SK-N-SH treated with all-trans-retinoic acid at 6 μM for 48 hours (cell line): ENCODE measurements around the gene POC1A.

ENCODE experiments used
- ATAC-seq: fragments of 200-7000 bp; cut with Tn5 transposase; 3 replicates; pipeline ENCODE4 v1.9.1; 2020; ENCODE audit warnings: mild to moderate bottlenecking, moderate library complexity
- ARNTL ChIP-seq: fragments of 450-650 bp; formaldehyde crosslinking; IDR thresholded peaks from 2 replicates; pipeline ENCODE4 v1.5.0; 2020; ENCODE audit warnings: low read depth, mild to moderate bottlenecking, moderate library complexity, borderline replicate concordance
- BACH2 ChIP-seq: fragments of 250-450 bp; sonication (Bioruptor Pico); IDR thresholded peaks from 2 replicates; pipeline ENCODE4 v1.9.0; 2021; ENCODE audit warnings: mild to moderate bottlenecking, borderline replicate concordance
- CSDC2 ChIP-seq: fragments of 250-450 bp; sonication (Bioruptor Pico); IDR thresholded peaks from 2 replicates; pipeline ENCODE4 v1.5.0; 2020; ENCODE audit warnings: mild to moderate bottlenecking, moderate library complexity
- ESRRG ChIP-seq: fragments of 250-450 bp; sonication (Bioruptor Pico); IDR thresholded peaks from 2 replicates; pipeline ENCODE4 v1.6.1; 2021; ENCODE audit warnings: mild to moderate bottlenecking
- ISL1 ChIP-seq: fragments of 250-450 bp; sonication (Bioruptor Pico); IDR thresholded peaks from 2 replicates; pipeline ENCODE4 v2.1.2; 2022; ENCODE audit warnings: mild to moderate bottlenecking, moderate library complexity
- OSR1 ChIP-seq: fragments of 250-450 bp; sonication (Bioruptor Pico); IDR thresholded peaks from 2 replicates; pipeline ENCODE4 v1.8.0; 2022; ENCODE audit warnings: moderate library complexity, mild to moderate bottlenecking, inconsistent platforms
- PPARA ChIP-seq: fragments of 250-450 bp; sonication (Bioruptor Pico); IDR thresholded peaks from 2 replicates; pipeline ENCODE4 v1.5.0; 2020; ENCODE audit warnings: mild to moderate bottlenecking, borderline replicate concordance
- RARB ChIP-seq: fragments of 250-450 bp; sonication (Bioruptor Pico); IDR thresholded peaks from 2 replicates; pipeline ENCODE4 v1.8.0; 2021; ENCODE audit warnings: mild to moderate bottlenecking, moderate library complexity
- SNAI2 ChIP-seq: fragments of 250-450 bp; sonication (Bioruptor Pico); IDR thresholded peaks from 2 replicates; pipeline ENCODE4 v1.5.0; 2020; ENCODE audit warnings: mild to moderate bottlenecking, moderate library complexity
- TCF4 ChIP-seq: fragments of 250-450 bp; sonication (Bioruptor Pico); IDR thresholded peaks from 2 replicates; pipeline ENCODE4 v1.8.0; 2021; ENCODE audit warnings: mild to moderate bottlenecking, moderate library complexity, borderline replicate concordance
- TOX ChIP-seq: fragments of 250-450 bp; sonication (Bioruptor Pico); IDR thresholded peaks from 2 replicates; pipeline ENCODE4 v1.8.0; 2021; ENCODE audit warnings: mild to moderate bottlenecking, moderate library complexity, borderline replicate concordance
- ZC3H10 ChIP-seq: fragments of 250-450 bp; sonication (Bioruptor Pico); IDR thresholded peaks from 2 replicates; pipeline ENCODE4 v1.5.1; 2021; ENCODE audit warnings: mild to moderate bottlenecking, moderate library complexity
- ZFP3 ChIP-seq: fragments of 250-450 bp; sonication (Bioruptor Pico); IDR thresholded peaks from 2 replicates; pipeline ENCODE4 v1.5.0; 2020; ENCODE audit warnings: mild to moderate bottlenecking, moderate library complexity
- ZFP30 ChIP-seq: fragments of 450-650 bp; formaldehyde crosslinking; IDR thresholded peaks from 2 replicates; pipeline ENCODE4 v1.5.0; 2022; ENCODE audit warnings: mild to moderate bottlenecking, moderate library complexity
- ZNF565 ChIP-seq: fragments of 450-650 bp; formaldehyde crosslinking; conservative IDR thresholded peaks from 2 replicates; pipeline ENCODE4 v1.5.0; 2020; ENCODE audit warnings: low read depth, mild to moderate bottlenecking, moderate library complexity
- ZNF8 ChIP-seq: fragments of 450-650 bp; formaldehyde crosslinking; IDR thresholded peaks from 2 replicates; pipeline ENCODE4 v1.5.0; 2020; ENCODE audit warnings: mild to moderate bottlenecking, moderate library complexity
- TF ChIP-seq, protein P1 (sequence below): fragments of 250-450 bp; sonication (Bioruptor Pico); IDR thresholded peaks from 2 replicates; pipeline ENCODE4 v1.8.0; 2020; ENCODE audit warnings: mild to moderate bottlenecking, moderate library complexity, borderline replicate concordance
- TF ChIP-seq, protein P2 (sequence below): fragments of 250-450 bp; sonication (Bioruptor Pico); IDR thresholded peaks from 2 replicates; pipeline ENCODE4 v1.5.0; 2020; ENCODE audit warnings: mild to moderate bottlenecking, moderate library complexity
- TF ChIP-seq, protein P3 (sequence below): fragments of 250-450 bp; sonication (Bioruptor Pico); IDR thresholded peaks from 2 replicates; pipeline ENCODE4 v1.5.1; 2020; ENCODE audit warnings: low read depth, mild to moderate bottlenecking, moderate library complexity
- TF ChIP-seq, protein P4 (sequence below): fragments of 250-450 bp; sonication (Bioruptor Pico); IDR thresholded peaks from 2 replicates; pipeline ENCODE4 v1.5.1; 2021; ENCODE audit warnings: mild to moderate bottlenecking, moderate library complexity
- TF ChIP-seq, protein P5 (sequence below): fragments of 250-450 bp; sonication (Bioruptor Pico); IDR thresholded peaks from 2 replicates; pipeline ENCODE4 v1.8.0; 2021; ENCODE audit warnings: low read depth, mild to moderate bottlenecking, moderate library complexity, borderline replicate concordance

The POC1A gene

DNA sequence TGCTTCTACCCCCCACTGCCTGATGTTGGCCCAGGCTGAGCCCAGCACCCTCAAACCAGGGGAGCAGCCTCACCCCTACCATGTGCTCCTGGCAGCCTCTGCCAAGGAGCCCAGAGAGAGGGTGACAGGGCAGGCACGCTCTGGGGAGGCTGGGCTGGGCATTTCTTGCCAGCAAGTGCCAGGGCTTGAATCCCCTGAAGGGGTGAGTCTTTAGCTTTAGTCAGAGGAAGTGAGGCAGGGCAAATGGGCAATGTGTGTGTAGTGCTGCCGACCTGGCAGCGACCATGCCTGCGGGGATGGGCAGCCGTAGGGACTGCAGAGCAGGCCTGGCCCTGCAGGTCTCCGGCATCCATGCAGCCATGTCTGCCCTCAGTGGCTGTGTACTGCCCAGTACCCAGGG lies 116.0 kb downstream of the POC1A start:
- no peak for TF ChIP-seq ZNF8
- TF ChIP-seq OSR1 (CRISPR knock-in tag) = no peak
- no peak for TF ChIP-seq ARNTL (CRISPR knock-in tag)
- TF ChIP-seq, protein P1, sequence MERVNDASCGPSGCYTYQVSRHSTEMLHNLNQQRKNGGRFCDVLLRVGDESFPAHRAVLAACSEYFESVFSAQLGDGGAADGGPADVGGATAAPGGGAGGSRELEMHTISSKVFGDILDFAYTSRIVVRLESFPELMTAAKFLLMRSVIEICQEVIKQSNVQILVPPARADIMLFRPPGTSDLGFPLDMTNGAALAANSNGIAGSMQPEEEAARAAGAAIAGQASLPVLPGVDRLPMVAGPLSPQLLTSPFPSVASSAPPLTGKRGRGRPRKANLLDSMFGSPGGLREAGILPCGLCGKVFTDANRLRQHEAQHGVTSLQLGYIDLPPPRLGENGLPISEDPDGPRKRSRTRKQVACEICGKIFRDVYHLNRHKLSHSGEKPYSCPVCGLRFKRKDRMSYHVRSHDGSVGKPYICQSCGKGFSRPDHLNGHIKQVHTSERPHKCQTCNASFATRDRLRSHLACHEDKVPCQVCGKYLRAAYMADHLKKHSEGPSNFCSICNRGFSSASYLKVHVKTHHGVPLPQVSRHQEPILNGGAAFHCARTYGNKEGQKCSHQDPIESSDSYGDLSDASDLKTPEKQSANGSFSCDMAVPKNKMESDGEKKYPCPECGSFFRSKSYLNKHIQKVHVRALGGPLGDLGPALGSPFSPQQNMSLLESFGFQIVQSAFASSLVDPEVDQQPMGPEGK (CRISPR knock-in tag) = no peak
- TF ChIP-seq CSDC2 (CRISPR knock-in tag) = no peak
- no peak for TF ChIP-seq ISL1
- TF ChIP-seq RARB (CRISPR knock-in tag) = no peak
- no peak for TF ChIP-seq ZFP30
- TF ChIP-seq, protein P2, sequence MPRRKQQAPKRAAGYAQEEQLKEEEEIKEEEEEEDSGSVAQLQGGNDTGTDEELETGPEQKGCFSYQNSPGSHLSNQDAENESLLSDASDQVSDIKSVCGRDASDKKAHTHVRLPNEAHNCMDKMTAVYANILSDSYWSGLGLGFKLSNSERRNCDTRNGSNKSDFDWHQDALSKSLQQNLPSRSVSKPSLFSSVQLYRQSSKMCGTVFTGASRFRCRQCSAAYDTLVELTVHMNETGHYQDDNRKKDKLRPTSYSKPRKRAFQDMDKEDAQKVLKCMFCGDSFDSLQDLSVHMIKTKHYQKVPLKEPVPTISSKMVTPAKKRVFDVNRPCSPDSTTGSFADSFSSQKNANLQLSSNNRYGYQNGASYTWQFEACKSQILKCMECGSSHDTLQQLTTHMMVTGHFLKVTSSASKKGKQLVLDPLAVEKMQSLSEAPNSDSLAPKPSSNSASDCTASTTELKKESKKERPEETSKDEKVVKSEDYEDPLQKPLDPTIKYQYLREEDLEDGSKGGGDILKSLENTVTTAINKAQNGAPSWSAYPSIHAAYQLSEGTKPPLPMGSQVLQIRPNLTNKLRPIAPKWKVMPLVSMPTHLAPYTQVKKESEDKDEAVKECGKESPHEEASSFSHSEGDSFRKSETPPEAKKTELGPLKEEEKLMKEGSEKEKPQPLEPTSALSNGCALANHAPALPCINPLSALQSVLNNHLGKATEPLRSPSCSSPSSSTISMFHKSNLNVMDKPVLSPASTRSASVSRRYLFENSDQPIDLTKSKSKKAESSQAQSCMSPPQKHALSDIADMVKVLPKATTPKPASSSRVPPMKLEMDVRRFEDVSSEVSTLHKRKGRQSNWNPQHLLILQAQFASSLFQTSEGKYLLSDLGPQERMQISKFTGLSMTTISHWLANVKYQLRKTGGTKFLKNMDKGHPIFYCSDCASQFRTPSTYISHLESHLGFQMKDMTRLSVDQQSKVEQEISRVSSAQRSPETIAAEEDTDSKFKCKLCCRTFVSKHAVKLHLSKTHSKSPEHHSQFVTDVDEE (CRISPR knock-in tag) = no peak
- no peak for TF ChIP-seq ESRRG (CRISPR knock-in tag)
- TF ChIP-seq TOX (CRISPR knock-in tag) = no peak
- TF ChIP-seq ZNF565 (CRISPR knock-in tag) = no peak
- TF ChIP-seq TCF4 (CRISPR knock-in tag) = no peak
- TF ChIP-seq, protein P3, sequence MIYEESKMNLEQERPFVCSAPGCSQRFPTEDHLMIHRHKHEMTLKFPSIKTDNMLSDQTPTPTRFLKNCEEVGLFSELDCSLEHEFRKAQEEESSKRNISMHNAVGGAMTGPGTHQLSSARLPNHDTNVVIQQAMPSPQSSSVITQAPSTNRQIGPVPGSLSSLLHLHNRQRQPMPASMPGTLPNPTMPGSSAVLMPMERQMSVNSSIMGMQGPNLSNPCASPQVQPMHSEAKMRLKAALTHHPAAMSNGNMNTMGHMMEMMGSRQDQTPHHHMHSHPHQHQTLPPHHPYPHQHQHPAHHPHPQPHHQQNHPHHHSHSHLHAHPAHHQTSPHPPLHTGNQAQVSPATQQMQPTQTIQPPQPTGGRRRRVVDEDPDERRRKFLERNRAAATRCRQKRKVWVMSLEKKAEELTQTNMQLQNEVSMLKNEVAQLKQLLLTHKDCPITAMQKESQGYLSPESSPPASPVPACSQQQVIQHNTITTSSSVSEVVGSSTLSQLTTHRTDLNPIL (CRISPR knock-in tag) = no peak
- TF ChIP-seq SNAI2 = no peak
- no peak for TF ChIP-seq PPARA
- TF ChIP-seq ZC3H10 = no peak
- TF ChIP-seq, protein P4, sequence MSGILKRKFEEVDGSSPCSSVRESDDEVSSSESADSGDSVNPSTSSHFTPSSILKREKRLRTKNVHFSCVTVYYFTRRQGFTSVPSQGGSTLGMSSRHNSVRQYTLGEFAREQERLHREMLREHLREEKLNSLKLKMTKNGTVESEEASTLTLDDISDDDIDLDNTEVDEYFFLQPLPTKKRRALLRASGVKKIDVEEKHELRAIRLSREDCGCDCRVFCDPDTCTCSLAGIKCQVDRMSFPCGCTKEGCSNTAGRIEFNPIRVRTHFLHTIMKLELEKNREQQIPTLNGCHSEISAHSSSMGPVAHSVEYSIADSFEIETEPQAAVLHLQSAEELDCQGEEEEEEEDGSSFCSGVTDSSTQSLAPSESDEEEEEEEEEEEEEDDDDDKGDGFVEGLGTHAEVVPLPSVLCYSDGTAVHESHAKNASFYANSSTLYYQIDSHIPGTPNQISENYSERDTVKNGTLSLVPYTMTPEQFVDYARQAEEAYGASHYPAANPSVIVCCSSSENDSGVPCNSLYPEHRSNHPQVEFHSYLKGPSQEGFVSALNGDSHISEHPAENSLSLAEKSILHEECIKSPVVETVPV (CRISPR knock-in tag) = no peak
- TF ChIP-seq, all 23 proteins: peak for 0
- no peak for ATAC-seq

DNA sequence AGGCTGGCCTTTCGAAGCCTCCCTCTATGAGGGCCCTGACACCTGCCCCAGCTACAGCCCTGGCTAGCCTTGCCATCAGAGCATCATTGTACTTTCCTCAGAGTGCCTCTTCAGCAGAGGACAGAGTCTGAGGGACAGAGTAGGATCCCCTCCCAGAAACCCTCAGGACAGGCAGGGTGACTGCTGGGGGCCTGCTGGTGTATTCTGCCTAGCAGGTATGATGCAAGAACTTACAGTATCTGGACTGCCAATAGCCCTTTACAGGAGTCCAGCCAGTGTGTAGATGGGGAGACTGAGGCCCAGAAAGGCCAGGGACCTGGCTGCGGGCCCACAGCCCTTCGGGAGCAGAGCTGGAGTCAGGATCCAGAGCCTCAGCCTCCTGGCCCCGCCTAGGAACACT lies 116.9 kb downstream of the POC1A start:
- TF ChIP-seq, protein P5, sequence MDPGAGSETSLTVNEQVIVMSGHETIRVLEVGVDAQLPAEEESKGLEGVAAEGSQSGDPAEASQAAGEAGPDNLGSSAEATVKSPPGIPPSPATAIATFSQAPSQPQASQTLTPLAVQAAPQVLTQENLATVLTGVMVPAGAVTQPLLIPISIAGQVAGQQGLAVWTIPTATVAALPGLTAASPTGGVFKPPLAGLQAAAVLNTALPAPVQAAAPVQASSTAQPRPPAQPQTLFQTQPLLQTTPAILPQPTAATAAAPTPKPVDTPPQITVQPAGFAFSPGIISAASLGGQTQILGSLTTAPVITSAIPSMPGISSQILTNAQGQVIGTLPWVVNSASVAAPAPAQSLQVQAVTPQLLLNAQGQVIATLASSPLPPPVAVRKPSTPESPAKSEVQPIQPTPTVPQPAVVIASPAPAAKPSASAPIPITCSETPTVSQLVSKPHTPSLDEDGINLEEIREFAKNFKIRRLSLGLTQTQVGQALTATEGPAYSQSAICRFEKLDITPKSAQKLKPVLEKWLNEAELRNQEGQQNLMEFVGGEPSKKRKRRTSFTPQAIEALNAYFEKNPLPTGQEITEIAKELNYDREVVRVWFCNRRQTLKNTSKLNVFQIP (CRISPR knock-in tag) = no peak
- TF ChIP-seq ARNTL (CRISPR knock-in tag) (no peak), BACH2 (CRISPR knock-in tag) (no peak), ZFP3 (no peak), ISL1 (no peak), ZNF8 (no peak)
- TF ChIP-seq, protein P1 (CRISPR knock-in tag) = no peak
- TF ChIP-seq, all 23 proteins: peak for 0
- no peak for ATAC-seq
